Measurements from ENCODE around the gene CHST12.

Gene CHST12

GRCh38 chr7:2403014-2403717 is at the start of gene CHST12:
CHST12 (plus strand) TSS chr7:2403611; CDS start chr7:2432640, 29,029 bp downstream.
- DNase-seq = peak; percentile 90 to 98 (median 95)
- intact Hi-C loops (cut with DNase I) = no loop called here

GRCh38 chr7:2353936-2354185 is 49.5 kb upstream of the CHST12 start:
- intact Hi-C loops (cut with DNase I) = loop anchor here (10.0 kb wide), 3 partner anchors 109 to 779 kb away; partner anchors contain the start of genes MRM2, NUDT1 and PSMG3
- peak; percentile 83 to 96 (median 92) for DNase-seq

DNA sequence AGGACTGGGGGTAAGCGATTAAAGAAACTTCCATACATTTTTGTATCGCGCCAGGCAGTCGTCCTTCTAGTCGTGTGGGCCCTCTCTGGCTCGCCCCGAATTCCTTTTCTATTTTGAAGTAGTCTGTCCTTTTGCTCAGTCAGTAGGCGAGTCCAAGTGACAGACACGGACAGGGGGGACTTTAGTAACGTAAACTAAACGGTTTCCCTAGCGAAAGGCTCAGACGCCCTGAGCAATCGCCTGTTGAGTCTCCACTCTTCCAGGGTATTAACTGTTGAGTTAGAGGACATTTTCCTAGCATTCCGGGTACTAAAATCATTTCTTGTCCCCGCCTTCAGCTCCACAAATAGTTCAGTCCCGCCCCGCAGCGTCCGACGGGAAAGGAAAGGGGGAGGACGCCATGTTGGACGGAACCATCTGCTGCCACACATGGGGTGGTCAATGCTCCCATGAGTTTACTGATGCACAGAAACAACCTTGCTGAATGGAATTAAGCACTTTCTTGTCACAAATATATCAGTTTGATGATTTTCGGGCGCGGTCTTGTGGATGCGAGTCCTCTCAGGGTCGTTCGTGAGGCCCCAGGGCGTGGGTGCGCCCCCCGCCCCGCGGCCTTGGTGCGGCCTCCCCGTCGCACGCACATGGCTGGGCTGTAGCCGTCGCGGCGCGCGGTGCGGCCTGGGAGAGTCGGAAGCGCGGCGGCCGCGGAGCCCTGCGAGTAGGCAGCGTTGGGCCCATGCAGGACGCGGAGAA is 49.0 kb upstream of the CHST12 start, which contains the start of gene EIF3B:
Gene EIF3B, plus strand, starts transcription at position 642 of the 753 bp plus-strand sequence. Its CDS starts 95 bp downstream, at position 737.
- peak; percentile 73 to 95 (median 87) for DNase-seq
- intact Hi-C loops (cut with DNase I) = loop anchor here (10.0 kb wide), 3 partner anchors 110 to 780 kb away; partner anchors contain the start of genes MRM2, NUDT1 and PSMG3

GRCh38 chr7:2354939-2355704 is 48.3 kb upstream of the CHST12 start:
- intact Hi-C loops (cut with DNase I) = loop anchor here (10.0 kb wide), 3 partner anchors 110 to 780 kb away; partner anchors contain the start of genes MRM2, NUDT1 and PSMG3
- peak in 17 of 42 donors; percentile 6 to 49 (median 18) for DNase-seq

DNA sequence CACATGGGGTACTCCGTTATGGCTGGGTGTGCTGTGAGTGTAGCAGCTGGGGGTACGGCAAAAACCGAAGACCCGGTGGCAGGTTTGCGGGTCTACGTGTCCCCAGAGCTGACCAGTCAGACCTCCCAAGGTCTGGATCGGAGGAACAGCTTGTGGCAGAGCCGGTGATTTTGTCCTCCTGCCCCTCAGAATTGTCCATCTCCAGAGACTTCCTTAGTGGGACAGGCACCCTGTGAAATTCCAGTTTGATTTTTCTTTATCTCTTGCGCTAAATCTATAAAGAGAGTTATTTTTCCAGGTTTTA is 47.8 kb upstream of the CHST12 start:
- intact Hi-C loops (cut with DNase I) = loop anchor here (10.0 kb wide), 3 partner anchors 111 to 781 kb away; partner anchors contain the start of genes MRM2, NUDT1 and PSMG3
- DNase-seq = no peak

DNA sequence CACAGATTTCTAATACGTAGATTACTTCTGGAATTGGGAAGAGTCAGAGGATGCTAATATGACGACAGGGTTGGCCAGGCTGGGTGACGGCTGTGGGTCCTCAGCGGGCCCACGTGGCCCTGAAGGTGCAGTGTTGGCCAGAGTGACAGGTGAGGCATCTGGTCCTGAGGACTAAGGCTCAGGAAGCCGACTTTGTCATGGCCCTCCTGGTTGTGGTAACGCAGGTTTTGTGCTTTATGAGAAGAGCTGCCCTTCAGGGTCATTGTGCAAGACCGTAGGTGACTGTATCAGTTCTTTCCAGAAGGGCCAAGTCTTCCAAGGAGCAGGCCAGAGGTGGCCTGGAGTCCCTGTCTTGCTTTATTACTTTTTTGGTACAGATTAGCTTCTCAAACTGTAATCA is 46.2 kb upstream of the CHST12 start:
- intact Hi-C loops (cut with DNase I) = loop anchor here (10.0 kb wide), 3 partner anchors 112 to 782 kb away; partner anchors contain the start of genes MRM2, NUDT1 and PSMG3
- no peak for DNase-seq

- intact Hi-C loops (cut with DNase I) = loop anchor here (10.0 kb wide), 3 partner anchors 113 to 783 kb away; partner anchors contain the start of genes MRM2, NUDT1 and PSMG3
- DNase-seq = no peak
Measured at GRCh38 chr7:2357571-2357970, 45.8 kb upstream of the CHST12 start.

DNA sequence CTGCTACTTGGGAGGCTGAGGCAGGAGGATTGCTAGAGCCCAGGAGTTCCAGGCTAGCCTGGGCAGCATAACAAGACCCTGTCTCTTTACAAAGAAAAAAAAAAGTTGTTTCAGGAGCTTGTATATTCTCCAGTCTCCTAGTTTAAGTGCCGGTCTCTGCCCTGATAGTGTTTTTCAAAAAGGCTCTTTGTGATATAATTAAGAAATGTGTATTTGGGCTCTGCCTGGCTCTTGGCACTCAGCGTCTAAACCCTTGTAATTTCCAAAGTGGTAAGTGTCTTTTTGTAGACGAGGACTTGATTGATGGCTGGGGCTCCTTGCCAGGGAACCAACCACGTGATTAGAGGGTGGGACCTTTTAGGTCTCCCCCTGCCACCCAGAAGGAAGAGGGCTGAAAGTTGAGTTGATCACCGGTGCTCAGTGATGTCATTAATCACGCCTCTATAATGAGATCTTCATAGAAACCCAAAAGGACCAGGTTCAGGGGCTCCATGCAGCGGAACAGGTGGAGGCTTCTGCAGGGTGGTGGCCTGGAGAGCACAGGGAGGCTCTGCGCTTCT is 44.4 kb upstream of the CHST12 start:
- DNase-seq = no peak
- intact Hi-C loops (cut with DNase I) = loop anchor here (10.0 kb wide), 3 partner anchors 114 to 784 kb away; partner anchors contain the start of genes MRM2, NUDT1 and PSMG3

- peak in 1 of 42 donors; percentile 23 for DNase-seq
- intact Hi-C loops (cut with DNase I) = loop anchor here (10.0 kb wide), 3 partner anchors 115 to 785 kb away; partner anchors contain the start of genes MRM2, NUDT1 and PSMG3
Measured at GRCh38 chr7:2359610-2360009, 43.8 kb upstream of the CHST12 start.

DNA sequence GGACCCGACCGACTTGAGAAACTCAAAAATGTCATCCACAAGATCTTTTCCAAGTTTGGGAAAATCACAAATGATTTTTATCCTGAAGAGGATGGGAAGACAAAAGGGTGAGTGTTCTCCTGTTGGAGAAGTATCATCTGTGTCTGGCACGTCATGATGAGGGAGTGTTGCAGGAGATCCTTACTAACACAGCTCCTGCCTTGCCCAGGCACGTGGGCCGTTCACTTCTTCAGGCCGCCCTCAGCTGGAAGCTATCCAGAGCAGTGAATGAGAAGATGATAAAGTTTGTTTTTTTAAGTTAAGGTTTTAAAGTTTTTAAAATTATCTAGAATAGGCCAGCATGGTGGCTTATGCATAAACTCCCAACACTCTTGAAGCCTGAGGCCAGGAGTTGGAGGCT is 42.6 kb upstream of the CHST12 start:
- intact Hi-C loops (cut with DNase I) = no loop called here

DNA sequence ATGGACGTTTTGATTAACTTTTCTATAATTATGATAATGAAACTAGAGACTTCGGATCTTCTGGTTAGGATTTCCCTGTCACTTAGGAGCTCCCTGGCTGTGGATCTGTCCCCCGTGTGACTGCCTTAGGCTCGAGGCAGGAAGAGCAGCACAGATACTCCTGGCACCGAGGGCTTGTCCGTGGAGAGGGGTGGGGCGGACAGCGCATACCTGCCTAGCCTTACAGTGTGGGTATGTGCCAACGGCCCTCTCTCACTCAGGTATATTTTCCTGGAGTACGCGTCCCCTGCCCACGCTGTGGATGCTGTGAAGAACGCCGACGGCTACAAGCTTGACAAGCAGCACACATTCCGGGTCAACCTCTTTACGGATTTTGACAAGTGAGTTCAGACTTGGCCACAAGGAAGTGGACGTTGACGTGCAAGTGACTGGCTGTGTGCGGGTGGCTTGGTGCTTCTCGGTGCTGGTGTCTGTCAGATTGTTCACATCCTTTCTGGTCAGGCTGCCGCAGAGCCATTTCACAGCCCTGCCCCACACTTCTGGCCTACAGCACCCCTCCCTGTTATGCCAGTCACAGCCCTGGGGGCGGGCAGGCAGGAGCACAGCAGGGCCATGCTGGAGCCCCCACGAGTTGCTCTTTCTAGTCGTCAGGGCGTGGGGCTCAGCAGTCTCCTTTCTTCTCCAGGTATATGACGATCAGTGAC is 40.9 kb upstream of the CHST12 start:
- no peak for DNase-seq
- intact Hi-C loops (cut with DNase I) = no loop called here

More for the DNA sequence above, 42.6 kb upstream of the CHST12 start:
- DNase-seq = peak in 5 of 42 donors; percentile 19 to 44 (median 31)

DNA sequence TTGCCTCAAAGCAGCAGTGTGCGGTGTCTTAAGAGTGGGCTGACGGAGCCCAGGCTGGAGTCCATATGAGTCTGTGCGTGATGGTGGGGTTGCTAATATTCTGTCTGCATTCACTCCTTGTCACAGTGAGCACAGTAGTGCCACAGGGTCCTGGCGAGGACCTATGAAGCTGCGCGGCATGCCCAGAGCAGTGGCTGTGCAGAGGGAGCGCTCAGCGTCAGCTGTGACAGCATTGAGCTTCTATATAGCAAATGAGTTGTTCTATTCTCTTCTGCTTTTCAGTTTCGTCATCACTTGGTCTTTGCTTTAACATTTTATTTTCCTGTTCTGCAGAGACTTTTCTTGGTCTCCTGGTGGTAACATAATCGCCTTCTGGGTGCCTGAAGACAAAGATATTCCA is 34.3 kb upstream of the CHST12 start:
- no peak for DNase-seq
- intact Hi-C loops (cut with DNase I) = no loop called here

- intact Hi-C loops (cut with DNase I) = no loop called here
- DNase-seq = no peak
Measured at GRCh38 chr7:2371329-2371728, 32.1 kb upstream of the CHST12 start.

DNA sequence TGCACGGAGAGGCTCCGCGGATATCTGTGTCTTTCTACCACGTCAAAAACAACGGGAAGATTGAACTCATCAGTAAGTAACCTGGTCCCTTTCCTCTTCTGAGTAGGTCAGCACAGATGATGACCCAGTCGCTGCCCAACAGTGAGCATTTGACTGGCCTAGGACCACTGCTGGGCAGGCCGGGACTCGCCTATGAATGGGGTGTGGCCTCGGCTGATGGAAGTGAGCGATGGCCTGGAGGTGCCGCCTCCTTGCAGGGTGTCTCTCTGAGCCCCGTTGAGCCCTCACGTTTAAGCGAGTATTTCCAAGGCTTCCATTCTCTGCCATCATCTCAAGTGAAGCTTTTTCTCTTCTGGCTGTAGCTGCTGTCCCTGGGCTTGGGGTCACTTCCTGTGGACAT is 30.7 kb upstream of the CHST12 start:
- intact Hi-C loops (cut with DNase I) = no loop called here

GRCh38 chr7:2373124-2373556 is 30.3 kb upstream of the CHST12 start:
- no peak for DNase-seq
- intact Hi-C loops (cut with DNase I) = no loop called here

More for the DNA sequence above, 30.7 kb upstream of the CHST12 start:
- DNase-seq = no peak

GRCh38 chr7:2373646-2374045 is 29.8 kb upstream of the CHST12 start:
- no peak for DNase-seq
- intact Hi-C loops (cut with DNase I) = no loop called here

- intact Hi-C loops (cut with DNase I) = no loop called here
Measured at GRCh38 chr7:2374401-2374800, 29.0 kb upstream of the CHST12 start.

More at GRCh38 chr7:2374401-2374800, 29.0 kb upstream of the CHST12 start:
- DNase-seq = no peak

Measured in head of caudate nucleus (tissue), 42 donors.